NAMALWA (cell line): ENCODE results near the gene KPNA3.

Source experiments
- DNase-seq: peaks from one replicate; pipeline ENCODE4 v3.0.0-alpha.2; 2015; ENCODE audit warnings: low spot score

KPNA3 gene

DNA sequence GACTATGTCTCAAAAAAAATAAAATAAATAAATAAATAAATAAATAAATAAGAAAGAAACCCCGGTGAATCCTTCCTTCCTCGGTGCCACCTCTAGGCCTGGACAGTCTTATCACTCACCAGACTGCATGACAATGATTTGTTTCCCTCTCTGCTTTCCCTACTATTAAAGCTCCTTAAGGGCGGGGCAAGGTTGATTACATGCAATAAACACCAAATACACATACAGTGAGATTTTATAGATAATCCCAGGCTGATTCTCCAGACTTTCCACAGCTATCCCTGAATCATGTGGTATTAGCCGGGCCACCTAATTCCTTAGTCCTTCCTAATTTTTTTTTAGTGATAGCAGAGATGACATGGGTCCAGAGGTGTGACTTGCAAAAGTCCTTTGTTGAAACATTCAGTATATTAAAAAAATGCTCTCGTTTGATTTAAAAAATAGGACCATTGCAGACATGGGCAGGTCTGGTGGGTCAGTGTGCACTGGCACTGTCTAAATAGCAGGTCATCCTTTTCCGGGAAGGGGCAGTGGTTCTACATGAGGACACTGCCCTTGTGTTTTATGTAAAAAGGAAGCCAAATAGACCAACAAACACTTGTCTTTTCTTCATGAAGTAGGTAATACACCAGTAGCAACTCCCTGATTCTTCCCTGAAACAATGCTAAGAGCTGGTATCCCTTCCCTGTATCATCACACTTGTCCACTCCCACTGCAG, 115.7 kb downstream of the KPNA3 start:
- DNase-seq: no peak

DNA sequence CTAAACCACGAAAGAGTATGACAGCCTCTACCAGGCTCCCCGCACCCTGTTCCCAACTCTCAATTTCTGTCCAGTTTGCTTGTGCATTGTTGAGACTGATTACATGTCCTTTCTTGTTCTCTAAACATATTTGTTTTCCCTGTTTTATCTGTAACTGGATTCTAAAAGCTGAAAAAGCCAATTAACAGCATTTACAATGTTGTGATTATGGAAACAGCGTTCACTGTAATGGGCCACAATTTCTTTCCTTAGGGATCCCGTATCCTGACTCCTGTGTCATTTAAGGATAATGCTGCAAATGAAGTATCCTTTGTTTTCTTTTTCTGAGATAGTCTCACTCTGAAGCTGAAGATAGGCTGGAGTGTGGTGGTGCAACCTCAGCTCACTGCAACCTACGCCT, 121.7 kb downstream of the KPNA3 start:
- DNase-seq: no peak

GRCh38 chr13:49669735-49670309, 122.7 kb downstream of the KPNA3 start:
- peak; percentile 61 for DNase-seq

GRCh38 chr13:49667773-49668172, 124.7 kb downstream of the KPNA3 start:
- no peak for DNase-seq

DNA sequence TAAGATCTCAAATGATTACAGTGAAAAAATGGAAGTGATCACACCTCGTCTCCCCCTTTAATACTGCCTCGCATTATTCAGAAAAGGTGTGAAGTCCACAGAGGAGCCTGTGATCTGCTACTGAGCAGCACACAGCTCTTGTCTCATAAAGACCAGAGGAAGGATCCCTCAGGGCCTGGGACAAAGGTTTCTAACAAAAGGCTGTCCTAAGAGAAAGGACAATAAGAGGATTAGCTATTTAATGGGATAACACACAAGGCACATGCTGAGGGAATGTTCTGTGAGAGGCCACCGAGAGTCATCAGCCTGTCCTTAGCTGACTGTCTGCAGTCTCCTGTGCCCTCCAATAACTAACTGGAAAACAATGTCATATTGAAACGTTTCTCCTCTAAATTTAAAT, 127.9 kb downstream of the KPNA3 start:
- DNase-seq: no peak

- DNase-seq: no peak
Observed at GRCh38 chr13:49657241-49657641, 135.2 kb downstream of the KPNA3 start.

DNA sequence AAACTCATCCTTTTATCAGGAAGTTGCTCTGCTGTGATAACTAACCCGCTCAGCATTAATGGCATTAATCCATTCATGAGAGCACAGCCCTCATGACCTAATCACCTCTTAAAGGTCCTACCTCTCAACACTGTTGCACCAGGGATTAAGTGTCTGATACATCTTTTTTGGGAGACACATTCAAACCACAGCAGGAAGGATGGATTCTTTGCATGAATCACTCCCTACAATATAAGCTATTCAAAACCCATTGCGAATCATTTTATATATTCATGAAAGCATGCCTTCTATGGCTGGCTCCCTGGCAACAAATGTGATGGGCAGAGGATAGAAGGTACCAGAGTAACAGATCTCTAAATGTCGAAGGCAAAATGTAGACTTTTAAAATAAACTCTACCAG, 136.6 kb downstream of the KPNA3 start:
- no peak for DNase-seq

DNA sequence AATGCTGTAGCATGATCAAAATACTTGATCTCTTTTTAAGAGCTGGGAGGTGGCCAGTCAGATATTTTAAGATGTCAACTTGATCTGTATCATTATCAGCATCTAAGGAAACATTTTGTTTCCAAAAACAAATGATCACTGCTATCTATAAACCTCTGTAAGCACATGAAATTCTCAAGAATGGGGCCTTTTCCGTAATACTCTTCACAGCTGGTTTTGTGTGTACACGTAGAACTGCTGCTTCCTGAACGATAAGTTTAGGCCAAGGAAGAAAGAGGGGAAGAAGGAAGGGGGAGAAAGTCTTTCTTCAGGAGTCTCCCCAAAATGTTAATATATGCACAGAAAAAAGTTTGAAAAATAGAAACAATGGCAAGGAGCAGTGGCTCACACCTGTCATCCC, 138.5 kb downstream of the KPNA3 start:
- no peak for DNase-seq

DNA sequence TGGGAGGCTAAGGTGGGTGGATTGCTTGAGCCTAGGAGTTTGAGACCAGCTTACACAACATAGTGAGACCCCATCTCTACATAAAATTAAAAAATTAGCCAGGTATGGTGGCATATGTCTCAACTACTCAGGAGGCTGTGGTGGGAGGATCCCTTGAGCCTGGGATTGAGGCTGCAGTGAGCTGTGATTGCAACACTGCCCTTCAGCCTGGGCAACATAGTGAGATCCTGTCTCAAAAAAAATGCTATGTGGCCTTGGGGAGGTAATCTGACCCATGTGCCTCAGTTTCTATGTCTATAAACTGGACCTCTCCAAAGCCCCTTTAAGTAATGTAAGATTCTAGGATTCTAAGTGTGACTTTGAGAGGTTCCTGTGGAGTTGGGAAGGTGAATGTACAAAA, 139.0 kb downstream of the KPNA3 start:
- no peak for DNase-seq

DNA sequence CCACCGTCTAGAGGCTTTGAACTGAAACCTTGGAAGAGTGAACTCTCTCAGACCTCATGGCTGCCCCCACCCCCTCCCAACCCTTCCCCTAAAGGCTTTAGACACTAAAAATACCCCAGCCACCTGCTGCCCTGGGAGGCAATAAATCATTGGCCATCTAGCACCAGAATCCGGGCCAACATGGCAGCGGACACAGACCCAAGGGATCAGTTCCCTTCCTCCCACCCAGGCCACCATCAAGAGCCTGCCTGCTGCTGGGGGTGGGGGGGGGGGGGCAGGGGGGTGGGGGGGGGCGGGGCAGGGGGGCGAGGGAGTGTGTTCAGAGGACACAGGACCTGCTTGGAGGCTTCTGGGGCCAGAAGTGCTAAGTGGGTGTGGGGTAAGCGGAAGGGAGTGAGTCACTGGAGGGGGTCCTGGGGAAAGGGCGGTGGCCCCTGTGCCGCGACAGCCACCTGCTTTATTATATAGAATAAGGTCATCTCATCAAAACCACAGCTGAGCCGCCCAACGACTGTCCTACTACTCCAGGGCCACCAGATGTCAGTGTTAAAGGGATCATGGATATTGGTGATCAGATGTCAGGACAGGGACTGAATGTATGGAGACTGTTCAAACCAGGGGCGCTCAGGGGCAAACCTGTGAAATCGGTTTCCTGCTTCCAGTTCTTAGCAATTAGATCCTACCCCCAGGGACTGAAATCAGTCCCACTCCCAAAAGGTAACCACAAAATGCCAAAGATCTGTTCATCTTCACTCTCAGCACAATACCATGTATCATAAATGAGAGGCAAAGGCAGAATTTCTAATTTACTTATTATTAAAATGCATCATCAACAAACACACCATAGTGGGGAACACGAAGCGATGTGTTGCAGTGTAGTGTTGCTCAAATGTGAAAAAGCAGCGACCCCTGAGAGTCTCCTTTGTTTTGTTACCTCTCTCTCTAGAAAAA, 139.9 kb downstream of the KPNA3 start:
- DNase-seq: peak; percentile 75

DNA sequence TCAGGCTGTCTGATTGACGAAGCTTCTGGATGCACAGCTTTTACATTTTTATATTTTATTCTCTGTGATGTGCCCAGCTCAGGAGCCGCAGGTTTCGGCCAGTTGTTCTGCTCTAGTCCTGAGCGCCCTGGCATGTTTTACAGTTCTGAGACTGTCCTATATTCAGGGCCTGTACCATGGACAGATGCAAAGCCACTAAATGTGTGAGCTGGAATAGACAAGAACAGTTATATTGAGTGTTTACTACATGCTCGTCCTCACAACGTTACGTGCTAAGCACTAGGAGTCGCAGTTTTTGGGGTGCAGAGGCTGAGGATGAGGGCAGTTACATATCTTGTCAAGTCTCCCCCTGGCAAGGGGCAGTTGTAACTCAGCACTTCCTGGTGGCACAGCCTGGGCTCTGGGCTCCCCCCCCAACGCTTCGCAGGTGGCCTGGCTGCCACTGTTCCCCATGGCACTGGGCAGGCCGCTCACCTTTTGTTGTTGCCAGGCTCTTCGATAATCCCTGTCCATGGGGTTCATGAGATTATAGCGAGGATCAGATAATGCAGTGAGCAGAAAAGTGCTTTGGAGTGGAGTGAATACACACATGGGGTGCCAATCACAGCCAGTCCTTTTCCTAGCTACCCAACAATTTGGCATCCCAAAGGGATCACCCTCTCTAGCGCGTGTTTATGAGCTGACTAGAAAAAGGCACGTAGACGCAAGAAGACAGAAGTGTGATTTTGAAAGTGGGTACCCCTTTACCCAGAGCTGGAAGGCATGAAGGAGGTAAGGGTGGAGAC, 140.7 kb downstream of the KPNA3 start:
- DNase-seq: no peak

GRCh38 chr13:49649963-49650312, 142.5 kb downstream of the KPNA3 start:
- no peak for DNase-seq
